Urinary bladder (tissue), 4 donors: ENCODE measurements around the gene C2CD3. TPM values are rescaled to one million over a fixed set of nuclear protein-coding genes. Genes with fewer than 3 reads are reported as not detected.
"Not testable (repeated sequence)": the region's sequence is repeated elsewhere in the genome, so short reads cannot be mapped to it uniquely, and the experiment has no call there.

Source experiments
- DNase-seq: peaks from one replicate; pipeline ENCODE4 v3.0.0-alpha.2; 2015; ENCODE audit errors: extremely low spot score
- H3K27ac ChIP-seq: one replicate; pipeline ENCODE4 v1.5.1; 2013; ENCODE audit warnings: low read depth, mild to moderate bottlenecking, moderate library complexity
- H3K36me3 ChIP-seq: one replicate; pipeline ENCODE4 v1.6.1; 2013; ENCODE audit warnings: mild to moderate bottlenecking, moderate library complexity; ENCODE audit not compliant: insufficient read depth
- H3K4me1 ChIP-seq: one replicate; pipeline ENCODE4 v1.6.1; 2013; ENCODE audit warnings: mild to moderate bottlenecking, moderate library complexity; ENCODE audit not compliant: insufficient read depth
- H3K4me3 ChIP-seq: one replicate; pipeline ENCODE4 v1.5.1; 2013; ENCODE audit warnings: low read depth, low read length
- WGBS: extraction: QIAGEN DNeasy Blood & Tissue Kit; methylation state at CpG from one replicate; pipeline ENCODE4 v1.1.7; 2013; 5-methylcytosine and 5-hydroxymethylcytosine counted together
- polyA plus RNA-seq: library from polyadenylated mRNA; stranded (reverse); fragments of 200-250 nt; gene quantifications from one replicate; pipeline ENCODE4 v1.2.3, GENCODE V29; 2013
- total RNA-seq: library from RNA; depleted of rRNA; stranded (reverse); fragments of >200 nt; gene quantifications from one replicate; pipeline ENCODE4 v1.2.3, GENCODE V29; 2014
- donor health status: healthy with polysubstance abuse.
- donor health status: healthy.

Gene C2CD3
- total and polyA plus RNA-seq, 2 donors: 9.8 to 19.5 TPM

DNA sequence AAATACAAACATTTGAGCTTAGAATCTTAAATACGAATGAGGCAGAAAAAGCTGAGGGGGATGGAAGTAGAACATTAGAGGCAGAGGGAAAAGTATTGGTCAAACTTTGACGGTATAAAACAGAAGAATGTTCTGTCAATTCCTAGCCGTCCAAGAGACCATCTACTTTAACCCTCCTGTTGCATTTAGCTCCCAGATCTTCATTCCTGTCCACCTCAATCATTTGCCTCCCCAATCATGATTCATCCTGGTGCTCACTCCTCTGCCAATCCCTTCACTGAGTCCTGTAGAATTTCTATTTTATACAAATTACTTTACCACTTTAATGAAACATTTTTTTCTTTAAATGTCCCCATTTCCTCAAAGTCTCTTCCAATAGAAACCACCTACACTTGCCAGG, 28.2 kb downstream of the C2CD3 start:
- WGBS: 89% methylated on average over 3 of the region's 3 CpGs
- DNase-seq: no peak
- Histone ChIP-seq H3K27ac (no peak overlapping the region), H3K4me1 (no peaks in the 10 kb centered on the region), H3K4me3 (no peak overlapping the region), H3K36me3 (no peaks in the 10 kb centered on the region)

DNA sequence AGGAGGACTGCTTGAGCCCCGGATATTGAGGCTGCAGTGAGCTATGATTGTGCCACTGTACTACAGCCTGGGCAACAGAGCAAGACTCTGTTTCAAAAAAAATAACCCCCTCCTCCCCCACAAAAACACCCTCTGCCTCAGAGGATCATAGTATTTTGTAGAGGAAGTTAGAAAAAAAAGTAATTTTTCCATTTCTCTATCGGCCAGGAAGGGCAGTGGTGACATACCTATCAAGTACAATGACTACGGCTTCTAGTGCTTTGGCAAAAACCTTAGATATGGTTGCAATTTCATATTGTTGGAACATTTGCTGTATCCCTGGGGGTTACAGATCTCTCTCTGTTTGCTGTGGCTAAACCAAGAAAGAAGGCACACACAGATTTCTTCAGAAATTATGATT, 28.9 kb downstream of the C2CD3 start:
- no peak for DNase-seq
- Histone ChIP-seq H3K4me3 (no peak overlapping the region), H3K27ac (no peak overlapping the region), H3K4me1 (no peaks in the 10 kb centered on the region), H3K36me3 (no peaks in the 10 kb centered on the region)
- 82% methylated on average over 3 of the region's 3 CpGs for WGBS

DNA sequence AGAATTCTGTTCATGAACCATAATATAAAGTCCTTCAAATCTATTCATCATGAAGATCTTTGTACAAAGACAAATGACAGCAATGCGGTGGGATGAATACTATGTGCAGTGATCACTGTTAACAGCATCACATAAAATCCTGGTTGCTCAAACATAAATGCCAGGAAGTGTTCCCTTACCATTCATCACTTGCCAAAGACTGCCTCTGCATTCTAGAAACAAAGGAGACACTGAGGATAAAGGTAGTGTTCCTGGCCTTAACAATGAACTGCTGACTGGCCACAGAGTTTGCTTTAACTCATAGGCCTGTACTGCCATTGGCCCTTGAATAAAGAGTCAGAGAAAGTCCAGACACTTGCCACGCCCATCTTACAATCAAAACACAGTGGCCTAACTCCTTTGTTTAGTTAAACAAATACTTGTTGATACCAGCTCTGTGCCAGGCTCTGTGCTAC, 29.5 kb downstream of the C2CD3 start:
- Histone ChIP-seq H3K4me1 (no peaks in the 10 kb centered on the region), H3K36me3 (no peaks in the 10 kb centered on the region), H3K4me3 (no peak overlapping the region), H3K27ac (no peak overlapping the region)
- DNase-seq: no peak
- WGBS: 73% methylated on average over 2 of the region's 2 CpGs

- not testable (repeated sequence) for H3K36me3 ChIP-seq, H3K4me3 ChIP-seq, DNase-seq, H3K27ac ChIP-seq, H3K4me1 ChIP-seq
- WGBS: 90% methylated on average over 1 of the region's 1 CpG
Measured at GRCh38 chr11:74139919-74140431, 30.8 kb downstream of the C2CD3 start.

DNA sequence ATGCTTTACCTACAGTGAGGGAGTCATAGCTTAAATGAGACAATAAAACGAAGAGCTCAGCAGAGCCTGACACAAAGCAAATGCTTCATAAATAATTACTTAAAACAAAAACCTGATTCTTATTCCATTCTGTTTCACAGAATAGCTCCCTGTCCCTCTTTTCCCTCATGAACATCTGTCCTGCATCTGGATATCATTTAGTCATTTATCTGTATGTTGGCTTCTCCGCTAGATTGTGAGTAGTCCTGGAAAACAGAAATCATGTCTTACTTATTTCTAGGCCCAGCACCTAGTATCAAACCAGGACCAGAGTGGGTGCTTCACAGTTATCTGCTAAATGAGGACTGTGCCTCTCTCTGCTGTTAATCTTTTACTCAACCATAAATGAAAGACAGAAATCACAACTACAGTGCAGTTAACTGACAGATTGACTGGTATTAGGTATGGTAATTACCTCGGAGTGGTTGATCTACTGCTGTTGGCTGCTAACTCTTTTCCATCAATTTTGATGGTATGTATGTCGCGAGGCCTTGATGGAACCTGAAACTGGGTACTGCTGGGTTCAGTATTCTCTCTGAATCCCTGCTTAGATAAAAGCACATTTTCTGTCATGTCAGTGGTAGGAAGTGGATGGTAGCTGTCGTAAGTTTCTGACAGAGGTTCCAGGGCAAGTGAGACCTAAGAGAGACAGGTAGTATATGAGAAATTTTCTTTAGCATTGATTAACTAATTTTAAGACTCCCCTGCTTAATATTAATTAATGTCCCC, 31.5 kb downstream of the C2CD3 start:
- WGBS: 88% methylated on average over 6 of the region's 6 CpGs
- DNase-seq: no peak
- no peak overlapping the region for H3K27ac ChIP-seq
- H3K36me3 ChIP-seq: no peaks in the 10 kb centered on the region
- no peak overlapping the region for H3K4me3 ChIP-seq
- H3K4me1 ChIP-seq: no peaks in the 10 kb centered on the region

DNA sequence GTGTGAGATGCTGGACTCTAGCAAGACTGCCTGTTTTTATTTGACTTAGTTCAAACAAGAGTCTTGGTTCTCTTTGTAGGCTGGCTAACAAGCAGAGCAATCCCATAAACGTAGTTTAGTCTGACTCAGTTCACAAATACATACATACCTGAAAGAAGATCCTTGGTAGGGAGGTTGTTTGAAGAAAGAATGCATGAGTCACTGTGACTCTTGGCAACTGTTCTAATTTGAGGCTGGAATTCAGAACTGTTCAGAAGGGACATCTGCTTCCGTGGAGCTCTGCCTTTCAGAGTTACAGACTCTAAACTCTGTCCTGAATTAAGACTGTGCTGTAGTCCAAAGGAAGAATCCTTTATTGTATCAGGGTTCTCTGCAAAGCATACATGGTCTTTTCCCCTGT, 32.2 kb downstream of the C2CD3 start:
- no peak overlapping the region for H3K4me3 ChIP-seq
- no peaks in the 10 kb centered on the region for H3K36me3 ChIP-seq
- no peak overlapping the region for H3K27ac ChIP-seq
- 21% methylated on average over 2 of the region's 2 CpGs for WGBS
- no peaks in the 10 kb centered on the region for H3K4me1 ChIP-seq
- peak; percentile 66 for DNase-seq

DNA sequence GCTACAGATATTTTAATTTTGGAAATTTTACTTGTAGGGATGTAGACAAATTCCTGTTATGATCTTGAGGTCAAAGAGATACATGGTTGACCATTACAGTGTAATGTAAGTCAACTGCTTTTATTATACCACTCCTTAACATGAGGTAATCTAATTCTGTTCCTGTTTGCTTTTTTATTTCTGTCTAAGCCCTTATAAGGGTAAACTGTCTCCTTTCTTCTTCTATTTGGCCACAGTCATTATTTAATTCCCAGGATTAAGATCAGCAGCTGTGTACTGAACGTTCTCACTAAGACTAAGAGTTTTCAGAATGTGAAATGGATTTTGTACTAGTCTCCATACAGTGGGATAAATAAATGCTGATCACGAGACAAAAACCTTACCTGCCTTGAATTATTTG, 32.8 kb downstream of the C2CD3 start:
- H3K4me3 ChIP-seq: no peak overlapping the region
- WGBS: 37% methylated on average over 2 of the region's 2 CpGs
- no peak for DNase-seq
- no peaks in the 10 kb centered on the region for H3K4me1 ChIP-seq
- H3K27ac ChIP-seq: peak overlapping the region; percentile 32
- peaks cover 3% of the 10 kb centered on the region for H3K36me3 ChIP-seq

- no peaks in the 10 kb centered on the region for H3K4me1 ChIP-seq
- no peak overlapping the region for H3K4me3 ChIP-seq
- peaks cover 4% of the 10 kb centered on the region for H3K36me3 ChIP-seq
- WGBS: 85% methylated on average over 3 of the region's 3 CpGs
- no peak overlapping the region for H3K27ac ChIP-seq
- no peak for DNase-seq
Measured at GRCh38 chr11:74135127-74135840, 35.5 kb downstream of the C2CD3 start.

DNA sequence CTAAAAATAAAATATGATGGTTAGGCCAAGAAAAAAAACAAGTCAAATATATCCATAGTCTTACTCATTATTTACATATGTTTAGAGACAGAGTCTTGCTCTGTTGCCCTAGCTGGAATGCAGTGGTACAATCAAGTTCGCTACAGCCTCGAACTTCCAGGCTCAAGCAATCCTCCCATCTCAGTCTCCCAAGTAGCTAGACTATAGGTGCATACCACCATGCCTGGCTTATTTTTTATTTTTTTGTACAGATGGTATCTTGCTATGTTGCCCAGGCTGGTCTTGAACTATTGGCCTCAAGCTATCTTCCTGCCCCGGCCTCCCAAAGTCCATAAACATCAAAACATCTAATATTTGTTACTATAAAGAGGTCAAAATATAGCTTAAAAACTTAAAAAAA, 36.1 kb downstream of the C2CD3 start:
- Histone ChIP-seq H3K4me3 (no peak overlapping the region), H3K36me3 (peaks cover 4% of the 10 kb centered on the region), H3K4me1 (no peaks in the 10 kb centered on the region), H3K27ac (no peak overlapping the region)
- 97% methylated on average over 3 of the region's 3 CpGs for WGBS
- DNase-seq: no peak

- no peaks in the 10 kb centered on the region for H3K4me1 ChIP-seq
- peaks cover 4% of the 10 kb centered on the region for H3K36me3 ChIP-seq
- H3K4me3 ChIP-seq: no peak overlapping the region
- WGBS: 95% methylated on average over 3 of the region's 3 CpGs
- no peak for DNase-seq
- no peak overlapping the region for H3K27ac ChIP-seq
Measured at GRCh38 chr11:74133436-74133835, 37.4 kb downstream of the C2CD3 start.

DNA sequence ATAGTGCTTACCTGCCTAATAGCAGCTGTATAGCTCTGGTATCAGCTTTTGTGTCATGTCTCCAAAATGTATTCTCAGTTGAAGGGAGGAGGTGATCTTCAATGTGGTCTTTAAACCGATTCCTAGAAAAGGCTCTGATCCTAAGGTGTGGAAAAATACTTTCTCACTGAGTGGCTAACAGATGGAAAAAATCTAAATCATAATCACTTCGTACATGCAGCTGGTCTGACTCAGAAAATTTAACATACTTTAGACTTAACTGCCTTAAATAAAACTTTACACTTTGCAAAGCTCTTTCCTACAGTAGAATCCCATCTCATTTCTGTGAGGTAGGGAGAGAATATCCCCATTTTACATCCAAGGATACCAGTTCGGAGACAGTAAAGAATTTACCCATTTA, 38.0 kb downstream of the C2CD3 start:
- WGBS: 85% methylated on average over 3 of the region's 3 CpGs
- peaks cover 4% of the 10 kb centered on the region for H3K36me3 ChIP-seq
- no peak for DNase-seq
- no peak overlapping the region for H3K4me3 ChIP-seq
- no peak overlapping the region for H3K27ac ChIP-seq
- no peaks in the 10 kb centered on the region for H3K4me1 ChIP-seq

DNA sequence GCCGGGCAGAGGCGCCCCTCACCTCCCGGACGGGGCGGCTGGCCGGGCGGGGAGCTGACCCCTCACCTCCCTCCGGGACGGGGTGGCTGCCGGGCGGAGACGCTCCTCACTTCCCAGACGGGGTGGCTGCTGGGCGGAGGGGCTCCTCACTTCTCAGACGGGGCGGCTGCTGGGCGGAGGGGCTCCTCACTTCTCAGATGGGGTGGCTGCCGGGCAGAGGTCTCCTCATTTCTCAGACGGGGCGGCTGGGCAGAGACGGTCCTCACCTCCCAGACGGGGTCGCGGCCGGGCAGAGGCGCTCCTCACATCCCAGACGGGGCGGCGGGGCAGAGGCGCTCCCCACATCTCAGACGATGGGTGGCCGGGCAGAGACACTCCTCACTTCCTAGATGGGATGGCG, 41.7 kb downstream of the C2CD3 start:
- 96% methylated on average over 26 of the region's 33 CpGs for whole genome bisulfite sequencing
- not testable (repeated sequence) for H3K36me3 ChIP-seq, DNase-seq, H3K4me1 ChIP-seq, H3K4me3 ChIP-seq, H3K27ac ChIP-seq

DNA sequence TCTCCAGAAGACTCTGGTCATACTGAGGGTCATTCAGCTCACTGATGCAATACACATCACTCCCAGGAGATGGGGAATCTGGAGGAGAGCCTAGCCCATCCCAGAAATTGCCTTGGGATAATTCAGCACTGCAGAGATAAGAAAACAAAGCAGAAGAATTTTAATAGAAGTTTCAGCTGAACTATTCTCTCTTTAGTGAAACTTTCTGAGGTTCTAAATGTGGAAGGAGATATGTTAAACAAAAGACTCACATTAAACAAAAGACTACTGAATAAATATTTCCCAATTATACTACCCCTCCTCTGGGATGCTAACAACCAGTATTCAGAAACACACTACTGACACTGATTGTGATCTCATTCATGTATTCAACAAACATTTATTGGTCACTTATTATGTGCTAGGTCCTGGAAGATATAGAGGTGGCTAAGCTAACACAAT, 47.8 kb downstream of the C2CD3 start:
- no peaks in the 10 kb centered on the region for H3K4me1 ChIP-seq
- H3K4me3 ChIP-seq: no peak overlapping the region
- DNase-seq: no peak
- H3K27ac ChIP-seq: no peak overlapping the region
- no peaks in the 10 kb centered on the region for H3K36me3 ChIP-seq

DNA sequence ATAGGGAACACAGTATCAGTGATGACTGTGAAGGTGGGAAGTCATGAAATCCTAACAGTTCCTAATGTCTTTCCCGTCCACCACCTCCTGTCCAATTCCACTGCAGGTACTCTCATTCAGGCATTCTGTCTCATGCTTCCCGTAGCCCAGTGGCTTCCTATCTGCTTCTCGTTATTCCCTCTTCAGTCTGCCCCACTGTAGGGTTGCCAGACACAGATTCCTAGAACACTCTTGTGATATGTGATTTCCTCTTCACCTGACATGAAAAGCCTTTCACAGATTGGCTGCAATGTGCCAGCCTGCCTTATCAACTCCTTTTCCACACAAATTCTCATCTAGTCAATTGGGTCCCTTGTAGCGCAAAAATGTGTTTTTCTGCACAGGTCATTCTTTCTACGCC, 49.0 kb downstream of the C2CD3 start:
- H3K27ac ChIP-seq: no peak overlapping the region
- WGBS: 92% methylated on average over 5 of the region's 5 CpGs
- H3K36me3 ChIP-seq: no peaks in the 10 kb centered on the region
- H3K4me1 ChIP-seq: no peaks in the 10 kb centered on the region
- H3K4me3 ChIP-seq: no peak overlapping the region
- DNase-seq: no peak
